ENCODE data around the gene RNU1-2. TPM values are rescaled to one million over a fixed set of nuclear protein-coding genes. Genes with fewer than 3 reads are reported as not detected.
"Not testable (repeated sequence)": the region's sequence is repeated elsewhere in the genome, so short reads cannot be mapped to it uniquely, and the experiment has no call there.

The RNU1-2 gene
- total RNA-seq, 3 donors from 2014 or later, result 2,195 to 6,222 (median 2,378) TPM

- no peak for ATAC-seq
- intact Hi-C loops (cut with DNase I, micrococcal nuclease), result no loop called here
- Histone ChIP-seq H3K4me1 (ENCODE audit: low read depth) (peaks cover 3% of the 10 kb centered on the region), H3K4me3 (no peak overlapping the region), H3K9me3 (no peaks in the 10 kb centered on the region), H3K36me3 (ENCODE audit: low read depth) (no peaks in the 10 kb centered on the region)
- TF ChIP-seq CTCF (IDR thresholded peaks at IDR 0.05), result no peak
- DNase-seq, result peak in 1 of 3 donors; percentile 31
These were observed 30.8 kb downstream of the RNU1-2 start for GRCh38 chr1:16926491-16927073.

- no peaks in the 10 kb centered on the region for H3K36me3 ChIP-seq (ENCODE audit: low read depth)
- no peak for TF ChIP-seq CTCF (IDR thresholded peaks at IDR 0.05)
- intact Hi-C loops (cut with DNase I, micrococcal nuclease), result no loop called here
- no peak for ATAC-seq
- DNase-seq, result no peak
- H3K9me3 ChIP-seq, result no peaks in the 10 kb centered on the region
- H3K4me1 ChIP-seq (ENCODE audit: low read depth), result no peaks in the 10 kb centered on the region
- H3K4me3 ChIP-seq, result no peak overlapping the region
These were observed 31.5 kb downstream of the RNU1-2 start for GRCh38 chr1:16927256-16927655.

DNA sequence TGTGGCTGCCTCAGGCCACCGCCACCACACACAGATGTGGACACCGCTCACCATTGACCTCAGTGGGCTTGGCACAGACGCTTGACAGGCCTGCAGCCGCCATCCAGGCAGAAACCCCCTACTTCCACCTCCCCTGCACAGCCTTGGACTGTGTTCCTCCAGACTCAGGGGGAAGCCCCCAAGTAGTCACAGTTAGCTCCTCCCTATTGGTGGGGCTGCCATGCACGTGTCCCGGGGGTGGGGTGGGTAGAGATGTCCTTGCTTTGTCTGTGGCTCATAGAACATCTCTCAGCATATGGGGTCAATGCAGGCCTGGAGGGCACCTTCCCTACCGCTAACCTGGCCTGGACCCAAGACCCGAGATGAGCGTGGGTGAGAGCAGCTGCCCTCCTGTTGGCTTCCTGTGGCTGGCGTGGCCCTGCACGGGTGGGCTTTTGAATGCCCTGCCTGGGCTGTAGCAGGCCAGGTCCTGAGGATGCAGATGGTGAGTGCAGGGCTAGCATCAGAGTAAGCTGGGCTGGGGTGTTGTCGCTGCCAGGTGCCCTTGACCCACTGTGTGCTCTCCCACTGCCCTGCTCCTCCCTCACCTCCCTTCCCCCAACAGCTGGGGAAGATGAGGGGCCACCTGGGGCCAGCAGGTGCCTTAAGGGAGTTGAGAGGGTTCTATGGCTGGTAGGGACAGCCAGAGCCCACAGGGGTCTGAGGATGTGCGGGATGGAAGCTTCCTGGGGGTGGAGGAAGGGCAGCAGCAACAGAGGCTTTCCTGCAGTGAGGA lies 32.1 kb downstream of the RNU1-2 start:
- no peak for TF ChIP-seq CTCF (IDR thresholded peaks at IDR 0.05)
- no peak for DNase-seq
- Histone ChIP-seq H3K4me1 (ENCODE audit: low read depth) (no peaks in the 10 kb centered on the region), H3K36me3 (ENCODE audit: low read depth) (no peaks in the 10 kb centered on the region), H3K9me3 (no peaks in the 10 kb centered on the region), H3K4me3 (no peak overlapping the region)
- no peak for ATAC-seq
- intact Hi-C loops (cut with DNase I, micrococcal nuclease), result no loop called here

DNA sequence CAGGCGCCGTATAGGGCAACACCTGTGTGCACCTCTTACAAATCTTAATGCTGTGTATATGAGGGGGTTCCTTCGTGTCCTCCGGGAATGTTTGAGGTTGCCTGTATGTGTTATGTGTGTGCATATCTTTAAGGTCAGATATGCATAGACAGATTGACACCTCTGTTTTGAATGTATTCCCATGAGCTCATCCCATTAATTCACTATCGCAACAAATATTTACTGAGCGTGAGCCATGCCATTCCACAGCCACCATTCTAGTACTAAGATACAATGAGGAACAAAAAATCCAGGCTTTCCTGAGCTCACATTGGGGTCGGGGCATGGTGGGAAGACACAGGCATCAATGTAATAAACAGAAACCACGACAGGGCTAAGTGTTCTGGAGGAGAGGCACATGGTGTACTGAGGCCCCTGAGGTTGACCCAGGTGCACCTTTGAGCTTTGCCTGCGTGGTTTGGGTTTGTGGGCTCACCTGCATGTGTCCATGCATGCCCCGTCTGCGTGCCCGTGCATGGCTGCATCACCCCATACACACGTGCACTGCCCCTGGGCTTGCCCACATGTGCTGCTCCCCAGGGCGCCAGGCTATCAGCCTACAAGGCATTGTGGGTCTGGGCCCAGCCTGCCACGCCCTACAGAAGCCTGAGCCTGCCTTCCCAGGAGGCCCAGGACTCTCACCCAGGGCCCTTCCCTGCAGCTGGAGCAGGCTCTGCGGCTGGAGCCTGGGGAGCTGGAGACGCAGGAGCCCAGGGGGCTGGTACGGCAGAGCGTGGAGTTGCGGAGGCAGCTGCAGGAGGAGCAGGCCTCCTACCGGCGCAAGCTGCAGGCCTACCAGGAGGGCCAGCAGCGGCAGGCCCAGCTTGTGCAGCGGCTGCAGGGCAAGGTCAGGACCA lies 33.6 kb downstream of the RNU1-2 start:
- H3K36me3 ChIP-seq (ENCODE audit: low read depth); H3K4me3 ChIP-seq; DNase-seq; intact Hi-C loops (cut with DNase I, micrococcal nuclease); H3K4me1 ChIP-seq (ENCODE audit: low read depth); H3K9me3 ChIP-seq: not testable (repeated sequence)
- peak; percentile 13 for ATAC-seq

GRCh38 chr1:16931206-16931934 lies 35.6 kb downstream of the RNU1-2 start:
- H3K36me3 ChIP-seq (ENCODE audit: low read depth); intact Hi-C loops (cut with DNase I, micrococcal nuclease); H3K4me3 ChIP-seq; DNase-seq; ATAC-seq; H3K9me3 ChIP-seq; H3K4me1 ChIP-seq (ENCODE audit: low read depth): not testable (repeated sequence)

- DNase-seq; ATAC-seq; H3K4me1 ChIP-seq (ENCODE audit: low read depth); intact Hi-C loops (cut with DNase I, micrococcal nuclease); H3K9me3 ChIP-seq; H3K36me3 ChIP-seq (ENCODE audit: low read depth); H3K4me3 ChIP-seq: not testable (repeated sequence)
These were observed 38.2 kb downstream of the RNU1-2 start for GRCh38 chr1:16933945-16934344.

GRCh38 chr1:16936580-16936979 lies 40.8 kb downstream of the RNU1-2 start:
- intact Hi-C loops (cut with DNase I, micrococcal nuclease); H3K9me3 ChIP-seq; H3K4me1 ChIP-seq (ENCODE audit: low read depth); ATAC-seq; H3K36me3 ChIP-seq (ENCODE audit: low read depth); DNase-seq; H3K4me3 ChIP-seq: not testable (repeated sequence)
